Thymus (tissue), 11 donors: ENCODE measurements around the gene BRINP1. TPM values are rescaled to one million over a fixed set of nuclear protein-coding genes. Genes with fewer than 3 reads are reported as not detected.

Experiments
- DNase-seq, 9 donors: peaks; one replicate each; pipeline ENCODE4 v3.0.0-alpha.2; 2013; ENCODE audit warnings: low spot score in 9 of 9, low read depth in 6 of 9, missing footprints in 1 of 9
- H3K27ac ChIP-seq, 2 donors: one replicate each; pipeline ENCODE4 v1.5.1; 2013; ENCODE audit warnings: control low read depth in 1 of 2, low read depth in 1 of 2, low read length in 1 of 2, mild to moderate bottlenecking in 1 of 2, moderate library complexity in 1 of 2
- H3K27me3 ChIP-seq, 2 donors: one replicate each; pipeline ENCODE4 v1.5.1; 2013; ENCODE audit warnings: low read length in 1 of 2; ENCODE audit not compliant: control insufficient read depth in 2 of 2, insufficient read depth in 1 of 2
- H3K36me3 ChIP-seq, 2 donors: one replicate each; pipeline ENCODE4 v1.5.1; 2013; ENCODE audit warnings: low read length in 1 of 2, mild to moderate bottlenecking in 1 of 2, moderate library complexity in 1 of 2; ENCODE audit not compliant: control insufficient read depth in 2 of 2, insufficient read depth in 2 of 2
- H3K4me1 ChIP-seq, 2 donors: one replicate each; pipeline ENCODE4 v1.5.1; 2013; ENCODE audit warnings: low read length in 2 of 2; ENCODE audit not compliant: control insufficient read depth in 2 of 2, insufficient read depth in 2 of 2
- H3K4me3 ChIP-seq, 2 donors: one replicate each; pipeline ENCODE4 v1.5.1; 2013; ENCODE audit warnings: low read length in 2 of 2, control low read depth in 1 of 2, mild to moderate bottlenecking in 1 of 2
- H3K9me3 ChIP-seq, 2 donors: one replicate each; pipeline ENCODE4 v1.5.1; 2013; ENCODE audit warnings: low read length in 1 of 2, mild to moderate bottlenecking in 1 of 2; ENCODE audit not compliant: control insufficient read depth in 2 of 2, insufficient read depth in 1 of 2
- WGBS: extraction: QIAGEN DNeasy Blood & Tissue Kit; methylation state at CpG from one replicate; pipeline ENCODE4 v1.1.7; 2013; 5-methylcytosine and 5-hydroxymethylcytosine counted together
- polyA plus RNA-seq: library from polyadenylated mRNA; stranded (reverse); fragments of 200-250 nt; gene quantifications from one replicate; pipeline ENCODE4 v1.2.3, GENCODE V29; 2013
- total RNA-seq: library from RNA; stranded (reverse); fragments of 120-200 nt; gene quantifications from one replicate; pipeline ENCODE4 v1.2.4, GENCODE V29; 2013
- donor health status: healthy.

BRINP1 gene
- total and polyA plus RNA-seq, 2 donors = 1.2 to 5.6 TPM

DNA sequence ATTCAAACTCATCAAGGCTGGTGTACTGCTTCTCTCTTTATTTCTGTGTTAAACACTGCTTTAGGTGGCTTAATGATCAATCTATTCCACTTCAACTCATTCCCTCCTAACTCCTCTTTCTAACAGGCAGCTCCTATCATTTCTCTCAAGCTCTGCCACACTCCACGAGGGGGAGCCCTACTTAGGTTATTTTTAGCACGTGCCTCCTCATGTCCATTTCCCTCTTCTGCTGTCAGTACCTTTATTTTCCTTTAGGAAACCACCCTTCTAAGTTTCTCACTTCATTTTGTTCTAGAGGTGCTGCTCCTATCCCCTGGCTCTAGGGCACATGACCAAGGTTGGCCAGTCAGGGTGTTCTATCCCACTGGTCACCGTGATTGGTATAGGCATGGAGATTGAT, 6.7 kb upstream of the BRINP1 start:
- no peak for DNase-seq
- Histone ChIP-seq H3K4me3 (no peak overlapping the region), H3K9me3 (no peaks in the 10 kb centered on the region), H3K36me3 (no peaks in the 10 kb centered on the region), H3K27me3 (peaks cover under 1 to 4% of the 10 kb centered on the region in 2 donors), H3K4me1 (no peaks in the 10 kb centered on the region), H3K27ac (no peak overlapping the region)
- 36% methylated on average over 3 of the region's 3 CpGs for WGBS

DNA sequence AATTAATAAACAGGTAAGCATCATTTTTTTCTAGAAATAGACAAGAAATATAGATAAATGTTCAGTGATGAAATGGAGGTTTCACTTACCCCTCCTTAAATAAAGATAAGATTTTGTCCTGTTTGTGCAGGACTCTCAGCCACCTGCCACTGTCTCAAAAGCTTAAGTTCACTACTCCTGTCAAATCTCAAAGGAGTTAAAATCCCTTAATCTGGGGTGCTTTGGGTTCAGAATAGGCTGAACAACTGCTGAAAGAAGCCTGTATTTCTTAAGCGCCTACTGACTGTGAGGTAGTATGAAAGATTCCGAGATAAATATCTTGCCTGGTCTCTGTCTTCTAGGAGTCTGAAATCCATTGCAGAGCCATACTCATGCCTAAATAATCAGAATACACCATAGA, 3.7 kb upstream of the BRINP1 start:
- Histone ChIP-seq H3K27me3 (peaks cover 25 to 32% of the 10 kb centered on the region in 2 donors), H3K4me1 (no peaks in the 10 kb centered on the region), H3K27ac (no peak overlapping the region), H3K36me3 (no peaks in the 10 kb centered on the region), H3K9me3 (no peaks in the 10 kb centered on the region), H3K4me3 (no peak overlapping the region)
- no peak for DNase-seq
- 98% methylated on average over 2 of the region's 2 CpGs for WGBS

GRCh38 chr9:119370816-119371215, 1.6 kb upstream of the BRINP1 start:
- Histone ChIP-seq H3K4me3 (no peak overlapping the region), H3K36me3 (no peaks in the 10 kb centered on the region), H3K27ac (no peak overlapping the region), H3K9me3 (no peaks in the 10 kb centered on the region), H3K4me1 (no peaks in the 10 kb centered on the region), H3K27me3 (peaks cover 28 to 40% of the 10 kb centered on the region in 2 donors)
- DNase-seq = peak in 3 of 9 donors; percentile 9 to 25 (median 22)
- 9% methylated on average over 8 of the region's 8 CpGs for WGBS

DNA sequence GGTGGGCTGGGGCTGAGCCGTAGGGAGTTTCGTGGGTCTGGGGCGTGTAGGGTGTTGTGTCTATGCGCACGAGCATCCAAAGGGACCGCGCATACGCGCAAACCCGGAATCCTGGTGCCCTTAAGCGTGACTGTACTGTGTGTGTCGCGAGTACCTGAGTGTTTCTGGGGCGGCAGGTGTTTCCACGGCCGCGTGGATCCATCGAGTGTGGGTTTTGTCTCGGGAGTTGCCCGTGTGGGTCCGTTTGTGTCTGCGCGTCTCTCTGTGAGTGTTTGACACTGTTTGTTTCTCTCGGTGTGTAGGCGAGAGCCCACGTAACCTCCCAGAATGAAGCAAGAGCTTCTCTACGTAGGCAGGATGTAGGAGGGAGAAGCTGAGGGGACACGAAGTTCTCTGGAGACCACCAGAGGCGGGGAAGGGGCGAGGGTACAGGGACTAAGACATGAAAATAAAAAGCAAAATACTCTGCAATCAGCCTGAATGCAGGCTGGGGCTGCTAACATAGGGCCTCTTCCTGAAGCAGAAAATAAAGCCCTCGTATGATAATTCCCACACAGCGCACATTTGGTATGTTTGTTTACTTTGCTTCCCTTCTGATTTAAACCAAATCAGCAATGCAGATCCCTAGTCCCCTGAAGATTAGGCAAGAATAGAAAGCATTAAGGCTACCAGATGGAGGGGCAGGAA, 588 bp upstream of the BRINP1 start:
- WGBS = 10% methylated on average over 32 of the region's 32 CpGs
- no peak overlapping the region for H3K4me3 ChIP-seq
- no peak for DNase-seq
- peaks cover 28 to 40% of the 10 kb centered on the region in 2 donors for H3K27me3 ChIP-seq
- no peaks in the 10 kb centered on the region for H3K4me1 ChIP-seq
- no peak overlapping the region for H3K27ac ChIP-seq
- no peaks in the 10 kb centered on the region for H3K36me3 ChIP-seq
- H3K9me3 ChIP-seq = no peaks in the 10 kb centered on the region

DNA sequence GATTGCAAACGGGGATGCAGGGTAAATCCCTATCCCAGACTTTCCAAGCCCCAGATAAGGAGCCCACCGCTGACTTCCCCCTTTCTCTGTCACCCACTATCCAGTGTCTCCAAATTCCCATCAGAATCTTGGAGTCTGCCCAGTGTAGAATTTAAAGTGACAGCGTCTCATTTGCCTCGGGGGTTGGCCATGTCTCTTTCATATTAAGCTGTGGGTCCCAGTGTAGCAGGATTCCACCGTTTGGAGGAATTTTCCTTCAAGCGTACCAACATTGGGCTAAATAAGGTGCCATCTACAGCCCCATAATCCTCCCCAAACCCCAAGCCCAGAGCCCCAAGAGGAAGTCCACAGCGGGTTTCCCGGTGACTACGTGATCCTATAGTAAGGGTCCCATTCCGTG, 1.1 kb downstream of the BRINP1 start:
- 4% methylated on average over 10 of the region's 10 CpGs for WGBS
- Histone ChIP-seq H3K9me3 (no peaks in the 10 kb centered on the region), H3K27ac (no peak overlapping the region), H3K4me3 (no peak overlapping the region), H3K27me3 (peaks cover 28 to 40% of the 10 kb centered on the region in 2 donors), H3K36me3 (no peaks in the 10 kb centered on the region), H3K4me1 (no peaks in the 10 kb centered on the region)
- DNase-seq = no peak

GRCh38 chr9:119367683-119368075, 1.6 kb downstream of the BRINP1 start:
- WGBS = 30% methylated on average over 7 of the region's 7 CpGs
- no peak overlapping the region for H3K27ac ChIP-seq
- no peak for DNase-seq
- H3K4me3 ChIP-seq = no peak overlapping the region
- no peaks in the 10 kb centered on the region for H3K36me3 ChIP-seq
- H3K9me3 ChIP-seq = no peaks in the 10 kb centered on the region
- H3K27me3 ChIP-seq = peaks cover 28 to 40% of the 10 kb centered on the region in 2 donors
- H3K4me1 ChIP-seq = no peaks in the 10 kb centered on the region

GRCh38 chr9:119366909-119367682, 2.1 kb downstream of the BRINP1 start:
- Histone ChIP-seq H3K9me3 (no peaks in the 10 kb centered on the region), H3K36me3 (no peaks in the 10 kb centered on the region), H3K27me3 (peaks cover 28 to 40% of the 10 kb centered on the region in 2 donors), H3K4me3 (no peak overlapping the region), H3K4me1 (no peaks in the 10 kb centered on the region), H3K27ac (peak overlapping the region in 1 of 2 donors; percentile 32)
- DNase-seq = no peak
- 58% methylated on average over 9 of the region's 9 CpGs for WGBS

GRCh38 chr9:119365291-119366027, 3.8 kb downstream of the BRINP1 start:
- peaks cover 23 to 34% of the 10 kb centered on the region in 2 donors for H3K27me3 ChIP-seq
- 14% methylated on average over 9 of the region's 9 CpGs for WGBS
- H3K27ac ChIP-seq = no peak overlapping the region
- no peaks in the 10 kb centered on the region for H3K36me3 ChIP-seq
- H3K9me3 ChIP-seq = no peaks in the 10 kb centered on the region
- H3K4me3 ChIP-seq = no peak overlapping the region
- H3K4me1 ChIP-seq = no peaks in the 10 kb centered on the region
- no peak for DNase-seq

- no peaks in the 10 kb centered on the region for H3K36me3 ChIP-seq
- WGBS = 72% methylated on average over 5 of the region's 5 CpGs
- no peaks in the 10 kb centered on the region for H3K4me1 ChIP-seq
- no peaks in the 10 kb centered on the region for H3K9me3 ChIP-seq
- no peak overlapping the region for H3K4me3 ChIP-seq
- H3K27ac ChIP-seq = no peak overlapping the region
- H3K27me3 ChIP-seq = no peaks in the 10 kb centered on the region
- DNase-seq = no peak
Observed at GRCh38 chr9:119360237-119360636, 9.0 kb downstream of the BRINP1 start.
